ENCODE data around the gene KLC1. TPM values are rescaled to one million over a fixed set of nuclear protein-coding genes. Genes with fewer than 3 reads are reported as not detected.

KLC1 gene
- total and polyA plus RNA-seq, 10 of the 15 experiments (the other 5 are each of a cell fraction or from before 2014, with no cell fraction given) = 5.5 to 137 (median 76.1) TPM

GRCh38 chr14:103741876-103742275, 112.9 kb downstream of the KLC1 start:
- in situ Hi-C loops (cut with MboI) = no loop called here
- no peaks in the 10 kb centered on the region for H3K9me3 ChIP-seq (replicated peaks; ENCODE audit: control insufficient read depth, insufficient read depth, low read length)
- intact Hi-C loops (cut with micrococcal nuclease; ENCODE audit: unreplicated experiment) = no loop called here
- no peak overlapping the region for H3K4me3 ChIP-seq
- BruUV-seq (replicated peaks) = no TSS peak
- 79% methylated on average over 9 of the region's 9 CpGs for WGBS (ENCODE audit: insufficient coverage, insufficient replicate concordance, low lambda C conversion rate, missing lambda C conversion rate)
- no peak for ATAC-seq
- no peak overlapping the region for H3K9ac ChIP-seq (ENCODE audit: control insufficient read depth, insufficient read depth, low read length)
- no peak overlapping the region for H3K4me2 ChIP-seq (ENCODE audit: control insufficient read depth, insufficient read depth)
- H4K20me1 ChIP-seq (ENCODE audit: control insufficient read depth, insufficient read depth) = no peaks in the 10 kb centered on the region
- SMC1A ChIA-PET (ENCODE audit: uncharacterized antibody, unreplicated experiment) = no interaction called here
- no peak for TF ChIP-seq RELA (IDR thresholded peaks at IDR 0.05; ENCODE audit: borderline replicate concordance, partially characterized antibody)
- TF ChIP-seq MEF2A (IDR thresholded peaks at IDR 0.05; ENCODE audit: insufficient read depth, low read depth, low read length) = no peak
- TF ChIP-seq NKRF (conservative IDR thresholded peaks at IDR 0.05) = no peak
- TF ChIP-seq BCLAF1 (IDR thresholded peaks at IDR 0.05) = no peak
- no peak for TF ChIP-seq SP1 (IDR thresholded peaks at IDR 0.05; ENCODE audit: low read depth, low read length)
- no peak for TF ChIP-seq NR2C1 (IDR thresholded peaks at IDR 0.05)
- no peak for TF ChIP-seq CEBPB (IDR thresholded peaks at IDR 0.05; ENCODE audit: borderline replicate concordance in 1 of 2, low read depth in 2 of 2, low read length in 2 of 2)
- no peak for TF ChIP-seq TARDBP (IDR thresholded peaks at IDR 0.05; ENCODE audit: borderline replicate concordance)
- no peak for TF ChIP-seq DPF2 (IDR thresholded peaks at IDR 0.05)
- no peak for TF ChIP-seq ZNF217 (IDR thresholded peaks at IDR 0.05)
- TF ChIP-seq CHD1 (IDR thresholded peaks at IDR 0.05; ENCODE audit: low read depth, low read length) = no peak
- no peak for TF ChIP-seq RUNX3 (IDR thresholded peaks at IDR 0.05; ENCODE audit: low read length)
- TF ChIP-seq KLF5 (IDR thresholded peaks at IDR 0.05; ENCODE audit: partially characterized antibody) = no peak
- no peak for TF ChIP-seq ATF7 (IDR thresholded peaks at IDR 0.05; ENCODE audit: low read depth)
- TF ChIP-seq ZNF592 (IDR thresholded peaks at IDR 0.05) = no peak
- POLR2A ChIA-PET = no interaction called here
- RAD21 ChIA-PET (ENCODE audit: unreplicated experiment) = interaction anchor here (1.1 to 1.7 kb wide), 2 partner anchors 8 to 223 kb away, joined by 3 to 4 read pairs; no protein-coding TSS in a partner anchor
- H3K36me3 ChIP-seq (ENCODE audit: control insufficient read depth in 2 of 2, insufficient read depth in 2 of 2, low read length in 1 of 2) = no peaks in the 10 kb centered on the region; a peak in 2 of 4 replicates
- CTCF ChIA-PET = no interaction called here
- H3K4me1 ChIP-seq (ENCODE audit: control insufficient read depth, insufficient read depth, low read length) = no peaks in the 10 kb centered on the region
- H3K27me3 ChIP-seq (replicated peaks in 1 of 2; ENCODE audit: control insufficient read depth in 2 of 2, insufficient read depth in 2 of 2, low read length in 1 of 2) = no peaks in the 10 kb centered on the region
- H3K79me2 ChIP-seq (ENCODE audit: control insufficient read depth, insufficient read depth, low read length) = no peaks in the 10 kb centered on the region
- FAIRE-seq = no peak
- H2AFZ ChIP-seq (ENCODE audit: control insufficient read depth, low read depth, low read length) = no peak overlapping the region
- no peak overlapping the region for H3K27ac ChIP-seq (ENCODE audit: control insufficient read depth, insufficient read depth)
- no peak for DNase-seq (ENCODE audit: low read depth, low spot score)

All from GM12878 (cell line).